ENCODE data around the gene CHRNB1.

GRCh38 chr17:7410634-7411426 is 34.0 kb upstream of the CHRNB1 start:
- TF ChIP-seq POLR2AphosphoS5 (IDR thresholded peaks at IDR 0.05), result no peak
- TF ChIP-seq, protein P1, sequence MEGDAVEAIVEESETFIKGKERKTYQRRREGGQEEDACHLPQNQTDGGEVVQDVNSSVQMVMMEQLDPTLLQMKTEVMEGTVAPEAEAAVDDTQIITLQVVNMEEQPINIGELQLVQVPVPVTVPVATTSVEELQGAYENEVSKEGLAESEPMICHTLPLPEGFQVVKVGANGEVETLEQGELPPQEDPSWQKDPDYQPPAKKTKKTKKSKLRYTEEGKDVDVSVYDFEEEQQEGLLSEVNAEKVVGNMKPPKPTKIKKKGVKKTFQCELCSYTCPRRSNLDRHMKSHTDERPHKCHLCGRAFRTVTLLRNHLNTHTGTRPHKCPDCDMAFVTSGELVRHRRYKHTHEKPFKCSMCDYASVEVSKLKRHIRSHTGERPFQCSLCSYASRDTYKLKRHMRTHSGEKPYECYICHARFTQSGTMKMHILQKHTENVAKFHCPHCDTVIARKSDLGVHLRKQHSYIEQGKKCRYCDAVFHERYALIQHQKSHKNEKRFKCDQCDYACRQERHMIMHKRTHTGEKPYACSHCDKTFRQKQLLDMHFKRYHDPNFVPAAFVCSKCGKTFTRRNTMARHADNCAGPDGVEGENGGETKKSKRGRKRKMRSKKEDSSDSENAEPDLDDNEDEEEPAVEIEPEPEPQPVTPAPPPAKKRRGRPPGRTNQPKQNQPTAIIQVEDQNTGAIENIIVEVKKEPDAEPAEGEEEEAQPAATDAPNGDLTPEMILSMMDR (IDR thresholded peaks at IDR 0.05), result no peak
